ENCODE measurements around the gene PSMD7.

The PSMD7 gene

DNA sequence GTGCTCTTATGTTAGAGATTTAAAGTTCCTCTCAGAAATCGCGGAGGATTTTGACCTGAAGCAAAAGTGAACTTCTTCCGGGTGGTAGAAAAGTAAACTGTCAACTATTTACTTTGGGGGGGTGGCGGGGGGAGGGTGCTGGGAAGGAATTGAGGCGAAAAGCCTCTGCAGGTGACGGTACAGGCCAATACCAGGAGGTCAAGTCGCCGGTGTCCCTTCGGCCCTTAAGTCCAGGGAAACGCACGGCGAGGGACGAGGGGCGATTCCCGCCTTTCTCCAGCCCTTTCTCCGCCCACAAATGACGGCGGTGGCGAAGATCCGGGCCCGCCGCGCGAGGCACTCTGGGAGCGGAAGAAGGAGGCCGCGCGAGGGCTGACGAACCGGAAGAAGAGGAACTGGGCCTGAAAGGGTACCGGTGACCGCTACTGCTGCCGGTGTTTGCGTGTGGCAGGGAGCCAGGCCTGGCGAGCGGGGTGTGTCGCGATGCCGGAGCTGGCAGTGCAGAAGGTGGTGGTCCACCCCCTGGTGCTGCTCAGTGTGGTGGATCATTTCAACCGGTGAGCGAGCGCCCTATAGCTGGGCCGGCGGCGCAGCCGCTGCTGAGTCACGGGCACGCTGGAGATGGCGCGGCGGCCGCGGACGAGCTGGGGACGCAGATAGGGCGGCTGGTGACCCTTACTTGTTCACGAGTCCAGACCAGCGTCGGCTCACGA, at the start of gene PSMD7:
Gene PSMD7, plus strand, starts transcription at position 383 of the 713 bp plus-strand sequence. Its CDS starts 101 bp downstream, at position 484.
- peak; percentile 92 for DNase-seq

DNA sequence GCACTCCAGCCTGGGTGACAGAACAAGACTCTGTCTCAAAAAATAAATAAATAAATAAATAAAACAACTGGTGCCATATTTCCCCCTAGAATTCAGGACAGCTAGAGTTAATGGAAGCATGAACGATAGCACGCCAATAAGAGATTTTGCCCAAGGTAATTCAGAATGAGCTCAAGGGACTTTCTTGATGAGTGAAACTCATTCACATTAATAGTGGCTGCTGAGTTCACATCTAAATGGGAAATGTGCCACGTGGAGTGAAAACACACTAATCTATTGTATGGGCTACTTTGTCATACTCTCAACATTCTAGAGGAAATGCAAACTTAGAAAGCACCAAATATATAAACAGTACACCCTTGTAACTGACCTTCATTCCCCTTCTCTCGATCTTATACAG, 47.4 kb upstream of the PSMD7 start:
- no peak for DNase-seq

DNA sequence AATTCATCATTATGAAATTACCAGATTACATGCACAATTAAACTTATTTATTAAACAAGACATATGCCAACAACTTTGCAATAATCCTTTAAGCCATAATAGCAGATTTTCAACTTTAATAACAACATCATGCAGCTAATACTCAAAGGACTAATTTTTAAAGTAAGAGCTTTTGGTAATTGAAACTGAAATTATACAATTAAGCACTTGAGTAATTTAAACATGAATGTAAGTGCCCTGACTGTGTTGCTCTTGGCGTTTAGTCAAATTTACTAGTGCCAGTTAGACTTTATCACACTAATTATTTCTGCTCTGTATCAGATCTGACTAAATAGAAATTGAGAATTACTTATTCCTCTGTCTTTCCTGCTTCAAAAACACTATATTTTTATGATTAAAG, 46.8 kb upstream of the PSMD7 start:
- DNase-seq, result no peak

DNA sequence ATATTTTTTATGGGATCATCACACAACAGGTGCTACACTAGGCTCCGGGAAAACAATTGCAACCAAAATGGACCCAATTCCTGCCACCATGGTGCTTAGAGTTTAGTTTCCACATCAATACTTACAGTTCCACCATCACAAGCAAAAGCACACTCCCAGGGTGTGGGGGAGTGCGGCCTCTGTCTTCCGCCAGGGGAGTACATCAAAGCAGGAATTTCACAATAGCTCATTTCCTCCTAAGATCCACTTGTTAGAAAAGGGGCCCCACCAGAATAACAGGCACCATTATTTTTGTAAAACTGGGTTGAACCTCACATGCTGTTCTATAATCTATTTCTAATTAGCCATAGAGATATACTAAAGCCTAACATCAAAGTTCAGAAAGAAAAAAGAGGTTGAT, 44.3 kb upstream of the PSMD7 start:
- no peak for DNase-seq

DNA sequence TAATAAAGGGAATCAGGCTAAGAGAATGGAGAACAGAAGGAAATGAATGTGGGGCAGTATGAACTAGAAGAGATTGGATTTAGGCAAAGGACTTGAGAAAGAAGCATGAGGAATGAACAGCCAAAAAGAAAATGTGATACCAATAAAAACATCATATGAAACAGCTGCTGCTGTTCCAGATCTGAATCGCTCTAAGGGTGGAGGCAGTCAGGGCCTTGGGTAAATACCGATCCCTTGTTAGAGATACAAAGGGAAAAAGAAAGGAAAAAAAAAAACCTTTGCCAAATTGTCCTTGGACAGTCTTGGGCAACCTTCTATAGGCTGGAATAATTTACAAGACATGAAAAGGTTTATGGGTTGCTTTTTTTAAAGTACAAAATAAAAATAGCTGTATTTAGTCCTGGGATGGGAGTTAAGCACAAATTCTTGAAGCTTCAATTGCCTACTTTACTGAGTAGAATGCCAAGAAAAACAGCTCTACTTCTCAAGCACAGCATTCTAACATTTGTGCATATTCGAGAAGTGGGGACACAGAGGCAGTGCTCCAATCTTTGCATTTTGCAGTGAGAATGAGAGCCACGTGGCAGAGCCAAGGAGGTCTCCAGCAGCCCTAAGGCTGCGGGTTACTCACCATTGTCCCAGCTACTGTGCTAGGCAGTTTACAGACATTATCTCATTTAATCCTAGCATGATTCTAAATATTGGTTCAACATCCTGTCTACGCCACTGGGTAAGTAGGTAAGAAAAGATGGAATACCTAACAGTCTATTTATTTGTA, 43.3 kb upstream of the PSMD7 start:
- no peak for DNase-seq

DNA sequence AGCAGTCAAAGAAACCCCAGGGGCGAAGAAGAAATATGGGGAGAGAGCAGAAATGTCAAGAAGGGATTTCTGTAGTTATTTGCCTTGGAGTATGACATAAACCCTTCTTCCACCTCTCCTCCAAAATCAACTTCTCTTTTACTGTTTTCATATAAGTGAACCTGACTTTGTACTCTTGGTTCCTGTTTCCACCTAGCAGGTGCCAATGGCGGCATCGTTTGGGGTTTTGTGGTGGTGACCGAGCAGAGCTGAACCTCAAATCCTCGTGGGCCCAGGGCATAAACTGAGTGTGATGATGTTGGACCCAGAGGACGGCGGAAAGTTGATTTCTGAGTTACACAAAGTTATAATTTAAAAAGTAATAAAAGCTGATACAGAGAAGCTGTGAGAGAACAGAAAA, 39.6 kb upstream of the PSMD7 start:
- no peak for DNase-seq

DNA sequence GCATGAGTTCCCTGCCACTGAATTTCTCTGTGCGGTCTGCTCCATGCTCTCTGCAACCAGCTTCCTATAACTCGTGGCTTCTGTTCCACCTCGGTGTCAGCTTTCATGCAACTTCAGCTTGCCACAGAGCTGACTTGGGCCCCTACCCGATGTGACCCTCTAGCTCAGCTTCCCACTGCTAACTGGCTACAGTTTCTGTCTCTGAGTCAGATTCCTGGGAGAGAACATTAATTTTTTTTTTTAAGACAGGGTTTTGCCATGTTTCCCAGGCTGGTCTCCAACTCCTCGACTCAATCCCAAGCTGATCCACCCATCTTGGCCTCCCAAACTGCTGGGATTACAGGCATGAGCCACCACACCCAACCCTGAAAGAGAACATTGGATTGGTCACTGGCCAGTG, 35.5 kb upstream of the PSMD7 start:
- DNase-seq, result no peak

DNA sequence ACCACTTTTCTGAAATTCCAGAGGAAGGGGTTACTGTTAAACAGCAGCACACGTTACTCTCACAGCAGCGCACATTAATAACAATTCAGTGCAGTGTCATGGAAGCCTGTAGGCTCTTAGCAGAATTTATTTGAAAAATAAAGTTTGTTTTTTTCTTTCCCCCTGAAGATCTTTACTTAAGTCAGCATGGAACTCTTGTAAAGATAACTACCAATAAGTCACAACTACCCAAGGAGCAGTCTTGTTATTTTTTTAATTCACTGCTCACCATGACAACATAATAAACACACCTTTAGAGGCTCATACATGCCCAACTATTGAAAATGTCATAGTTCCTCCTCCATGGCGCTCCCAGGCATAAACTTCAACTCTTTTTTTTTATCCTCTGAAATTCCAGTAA, 31.8 kb upstream of the PSMD7 start:
- DNase-seq, result no peak

DNA sequence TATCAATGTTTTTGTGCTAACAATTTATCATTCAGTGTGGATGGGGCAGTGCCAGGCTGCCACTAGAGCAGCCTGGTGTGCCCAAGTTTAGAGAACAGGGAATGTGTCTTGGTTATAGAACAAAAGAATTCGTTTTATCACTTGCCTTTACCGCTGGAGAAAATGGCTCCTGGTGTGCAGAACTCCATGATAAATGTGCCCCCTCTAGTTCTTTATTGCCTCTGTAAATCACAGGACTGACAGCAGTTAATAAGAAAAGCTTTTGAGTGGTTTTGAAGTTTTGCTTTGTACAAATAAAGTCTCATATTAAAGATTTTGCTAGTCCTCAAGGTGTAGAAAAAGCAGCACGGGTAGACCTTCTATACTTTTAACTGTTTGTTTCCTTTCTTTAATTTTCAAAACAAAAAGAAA, 28.2 kb upstream of the PSMD7 start:
- DNase-seq, result no peak

DNA sequence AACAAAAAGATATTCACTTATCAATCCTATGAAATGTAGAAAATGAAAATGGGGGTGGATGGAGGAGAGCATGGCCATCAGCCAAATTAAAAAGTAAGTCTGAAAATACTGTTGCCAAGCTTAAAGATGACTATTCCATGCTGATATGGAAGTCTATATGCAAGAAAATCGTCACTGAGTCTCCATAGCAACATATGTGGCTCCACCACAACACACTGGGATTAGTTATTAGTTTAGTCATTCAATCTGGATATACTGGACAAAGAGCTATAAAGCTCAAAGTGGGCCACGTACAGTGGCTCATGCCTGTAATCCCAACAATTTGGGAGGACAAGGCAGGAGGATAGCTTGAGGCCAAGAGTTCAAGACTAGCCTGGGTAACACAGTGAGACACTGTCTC, 24.7 kb upstream of the PSMD7 start:
- no peak for DNase-seq

DNA sequence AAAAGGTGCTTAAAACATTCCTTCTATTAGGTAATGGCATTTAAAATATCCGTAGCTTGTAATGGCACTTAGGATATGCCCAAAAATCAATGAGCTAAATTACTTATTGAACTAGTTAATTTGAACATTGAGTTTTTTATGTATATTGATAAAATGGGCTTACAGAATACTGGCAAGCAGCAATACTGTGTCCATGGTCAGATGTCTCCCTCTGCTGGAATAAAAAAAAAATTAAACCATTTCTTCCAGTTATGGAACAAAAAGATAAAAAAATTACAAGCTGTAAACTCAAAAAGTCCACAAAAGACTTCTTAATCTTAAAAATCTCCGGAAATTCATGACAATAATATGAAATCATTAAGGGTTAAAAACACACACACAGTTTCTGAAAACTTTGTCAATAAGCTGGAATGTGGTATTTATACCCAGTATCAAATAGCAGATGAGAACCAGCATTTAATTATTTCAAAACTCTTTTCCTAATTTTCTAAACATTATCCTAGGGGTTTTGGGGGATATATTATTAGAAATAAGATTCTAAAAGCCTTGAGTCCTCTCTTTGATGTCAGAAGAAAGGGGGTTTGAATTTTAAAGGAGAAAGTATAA, 21.5 kb upstream of the PSMD7 start:
- DNase-seq, result peak; percentile 15

DNA sequence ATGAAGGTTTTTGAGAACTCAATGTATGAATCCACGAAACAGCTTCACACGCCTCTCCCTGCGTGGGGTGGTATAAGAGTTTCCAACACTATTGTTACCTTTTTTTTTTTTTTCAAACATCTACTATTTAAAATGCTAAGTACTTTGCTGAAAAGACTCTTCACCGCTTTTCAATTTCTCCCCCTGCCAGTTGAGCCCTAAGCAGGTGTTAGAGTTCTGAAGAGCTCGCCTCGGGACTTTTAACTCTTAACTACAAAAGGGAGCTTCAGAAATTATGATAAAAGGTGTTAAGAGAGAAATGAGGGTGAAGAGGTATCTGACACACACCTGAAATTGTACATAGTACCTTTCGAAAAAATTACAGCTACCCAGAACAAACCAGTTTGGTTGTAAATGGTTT, 20.9 kb upstream of the PSMD7 start:
- DNase-seq, result no peak

DNA sequence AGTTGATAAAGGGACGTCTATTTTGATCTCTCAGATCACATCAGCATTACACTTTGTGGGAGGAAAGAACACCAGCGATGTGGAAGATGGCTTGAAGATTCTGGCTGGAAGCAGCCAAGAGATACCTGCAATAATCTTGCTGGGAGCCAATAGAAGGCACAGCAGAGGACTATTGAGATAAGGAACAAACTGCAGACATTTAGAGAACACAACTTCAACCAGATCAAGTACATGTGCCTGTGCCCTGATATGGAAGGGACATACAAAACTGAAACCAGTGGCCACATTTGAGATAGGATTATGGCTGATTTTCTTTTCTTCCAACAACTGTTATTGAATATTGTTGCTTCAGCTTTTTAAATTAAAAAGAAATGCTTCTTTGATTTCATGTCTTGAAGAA, 18.6 kb upstream of the PSMD7 start:
- DNase-seq, result no peak

DNA sequence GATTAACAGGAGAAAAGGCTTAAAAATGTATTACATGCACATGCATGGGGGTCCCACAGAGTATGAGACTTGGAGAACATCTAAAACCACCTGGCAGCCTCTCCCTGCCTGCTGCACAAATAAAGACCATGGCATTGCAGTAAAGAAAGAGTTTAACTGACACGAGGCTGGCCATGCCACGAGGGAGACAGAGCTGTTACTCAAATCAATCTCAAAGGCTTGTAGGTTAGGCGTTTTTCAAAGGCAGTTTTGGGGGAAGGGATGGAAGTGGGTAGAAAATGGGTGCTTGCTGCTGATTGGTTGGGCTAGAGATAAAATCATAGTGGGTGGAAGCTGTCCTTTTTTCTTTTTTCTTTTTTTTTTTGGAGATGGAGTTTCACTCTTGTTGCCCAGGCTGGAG, 17.3 kb upstream of the PSMD7 start:
- DNase-seq, result no peak

DNA sequence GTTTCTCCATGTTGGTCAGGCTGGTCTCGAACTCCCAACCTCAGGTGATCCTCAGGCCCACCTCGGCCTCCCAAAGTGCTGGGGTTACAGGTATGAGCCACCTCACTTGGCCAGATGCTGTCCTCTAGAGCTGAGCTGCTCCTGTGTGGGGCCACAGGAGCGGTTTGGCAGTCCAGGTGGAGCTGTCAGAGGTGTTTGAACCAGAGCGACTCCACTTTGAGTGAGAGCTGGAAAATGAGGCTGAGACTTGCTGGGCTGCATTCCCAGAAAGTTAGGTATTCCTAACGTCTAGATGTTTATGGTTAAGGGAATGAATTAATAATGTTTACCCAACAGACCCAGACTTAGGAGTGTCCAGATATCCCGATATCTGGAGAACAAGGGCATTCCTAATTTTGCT, 16.8 kb upstream of the PSMD7 start:
- DNase-seq, result no peak

DNA sequence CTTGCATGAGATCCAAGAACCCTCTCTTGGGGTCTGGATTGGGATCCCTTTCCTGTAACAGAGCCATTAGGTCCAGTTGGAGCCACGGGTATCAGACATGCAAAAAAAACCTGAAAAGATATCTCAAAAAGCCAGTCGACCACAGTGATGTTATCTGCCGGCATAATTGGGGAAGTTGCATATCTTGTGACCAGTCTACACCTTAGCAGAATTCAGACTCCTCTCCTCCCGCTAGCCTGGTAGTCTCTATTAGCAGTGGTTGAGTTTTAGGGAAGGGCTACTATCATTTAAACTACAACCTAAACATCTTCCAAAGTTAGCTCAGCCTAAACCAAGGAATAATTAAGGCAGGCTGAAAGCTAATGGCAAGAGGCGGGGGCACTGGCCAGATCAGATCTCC, 16.2 kb upstream of the PSMD7 start:
- no peak for DNase-seq

DNA sequence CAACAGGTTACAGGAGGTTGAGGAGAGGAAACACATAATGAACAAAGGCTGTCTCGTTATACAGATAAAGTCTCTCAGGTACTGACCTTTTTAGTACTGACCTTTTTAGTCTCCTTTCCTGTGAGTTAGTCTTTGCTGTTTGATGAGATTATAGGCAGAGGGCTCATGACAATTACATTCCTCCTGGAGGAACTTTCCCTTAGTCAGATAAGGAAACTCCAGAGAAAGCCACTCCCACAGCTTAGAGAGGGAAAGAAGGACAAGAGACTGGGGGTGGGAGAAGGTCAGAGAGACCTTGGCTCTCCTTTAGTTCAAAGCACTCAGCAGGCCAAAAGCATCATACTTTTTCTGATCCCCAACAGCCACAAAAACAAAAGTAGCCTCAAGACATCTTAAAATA, 15.3 kb upstream of the PSMD7 start:
- DNase-seq, result no peak

DNA sequence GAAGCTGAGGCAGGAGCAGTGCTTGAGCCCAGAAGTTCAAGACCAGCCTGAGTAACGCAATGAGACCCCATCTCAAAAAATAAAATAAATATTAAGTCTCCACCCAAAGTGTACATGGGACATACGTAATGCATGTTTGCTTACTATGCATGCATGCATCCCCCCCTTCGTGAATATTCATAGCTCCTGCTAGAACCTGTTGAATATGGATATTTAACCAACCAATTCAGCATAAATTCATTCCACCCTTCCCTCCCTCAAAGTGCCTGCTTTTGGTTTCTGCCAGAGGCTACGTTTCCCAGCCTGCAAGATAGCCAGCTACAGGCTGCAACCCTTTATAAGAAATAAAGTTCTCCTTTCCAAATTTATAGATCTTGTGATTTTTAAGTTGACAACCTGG, 12.9 kb upstream of the PSMD7 start:
- DNase-seq, result no peak

DNA sequence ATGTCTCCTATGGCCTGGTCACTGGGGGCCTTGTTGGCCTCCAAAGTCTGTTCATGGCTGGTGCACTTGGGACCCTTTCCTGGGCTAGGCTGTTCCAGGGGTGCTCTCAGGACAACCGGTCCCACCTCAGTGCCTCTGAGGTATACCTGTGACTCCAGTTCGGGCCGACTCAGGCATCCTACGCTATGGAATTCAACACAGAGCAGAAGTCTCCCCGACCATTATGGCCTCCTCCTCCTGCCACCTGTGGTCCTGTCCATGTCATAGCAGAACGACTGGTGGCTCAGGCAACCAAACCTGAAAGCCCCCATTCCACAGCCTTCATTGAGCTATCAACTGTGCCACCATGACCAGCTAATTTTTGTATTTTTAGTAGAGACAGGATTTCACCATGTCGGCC, 8.5 kb upstream of the PSMD7 start:
- DNase-seq, result no peak

DNA sequence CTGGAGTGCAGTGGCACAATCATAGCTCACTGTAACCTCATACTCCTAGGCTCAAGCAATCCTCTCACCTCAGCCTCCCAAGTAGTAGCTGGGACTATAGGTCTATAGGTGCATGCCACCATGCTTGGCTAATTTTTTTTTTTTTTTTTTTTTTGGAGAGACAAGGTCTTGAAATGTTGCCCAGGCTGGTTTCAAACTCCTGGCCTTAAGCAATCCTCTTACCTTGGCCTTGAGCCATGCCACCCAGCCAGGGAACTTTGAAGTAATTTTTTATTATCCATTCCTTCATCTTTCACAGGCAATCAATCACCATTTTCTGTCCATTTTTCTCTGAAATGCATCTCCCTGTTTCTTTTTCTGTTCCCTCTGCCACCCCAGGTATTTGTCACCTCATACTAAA, 6.3 kb upstream of the PSMD7 start:
- no peak for DNase-seq

DNA sequence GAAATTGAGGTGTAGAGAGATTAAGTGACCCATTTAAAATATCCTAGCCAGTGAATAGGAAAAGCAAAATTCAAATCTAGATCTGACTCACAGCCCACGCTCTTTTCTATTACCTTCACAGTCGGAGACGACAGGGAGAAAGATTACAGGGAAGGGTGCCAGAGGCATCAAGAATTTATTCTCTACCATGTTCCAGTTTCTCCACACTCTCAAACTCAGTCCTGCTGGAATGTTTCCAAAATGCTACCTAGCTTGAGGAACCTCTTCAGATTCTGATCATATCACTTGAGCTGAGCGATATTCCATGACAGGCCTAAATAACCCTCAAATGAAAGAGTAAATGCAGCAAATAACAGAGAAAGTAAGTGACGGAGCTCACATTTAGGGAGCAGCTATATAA, 5.4 kb upstream of the PSMD7 start:
- DNase-seq, result no peak

DNA sequence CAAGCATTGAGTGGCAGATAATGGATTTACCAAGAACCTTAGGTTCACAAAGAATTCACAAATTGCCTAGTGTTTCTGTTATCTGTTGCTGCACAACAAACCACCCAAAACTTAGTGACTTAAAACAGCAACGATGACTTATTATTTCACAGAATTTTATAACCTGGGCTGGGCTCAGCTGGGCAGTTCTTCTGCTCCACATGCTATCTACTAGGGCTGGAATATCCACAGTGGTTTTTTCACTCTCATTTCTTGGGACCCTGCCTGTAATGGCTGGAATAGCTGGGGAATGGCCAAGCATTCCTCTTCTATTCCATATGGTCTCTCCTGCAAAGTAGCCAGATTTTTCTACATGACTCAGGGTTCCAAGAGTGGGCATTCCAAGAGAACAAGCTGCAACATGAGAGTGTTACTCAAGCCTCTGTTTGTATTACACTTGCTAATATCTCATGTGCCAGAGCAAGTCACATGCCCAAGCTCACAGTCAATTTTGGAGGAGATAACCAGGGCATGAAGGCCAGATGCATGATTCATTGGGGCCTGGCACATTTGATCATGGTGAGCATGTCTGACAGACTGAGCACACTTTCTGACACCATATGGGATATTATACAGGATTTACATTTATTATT, 4.9 kb upstream of the PSMD7 start:
- peak; percentile 70 for DNase-seq

DNA sequence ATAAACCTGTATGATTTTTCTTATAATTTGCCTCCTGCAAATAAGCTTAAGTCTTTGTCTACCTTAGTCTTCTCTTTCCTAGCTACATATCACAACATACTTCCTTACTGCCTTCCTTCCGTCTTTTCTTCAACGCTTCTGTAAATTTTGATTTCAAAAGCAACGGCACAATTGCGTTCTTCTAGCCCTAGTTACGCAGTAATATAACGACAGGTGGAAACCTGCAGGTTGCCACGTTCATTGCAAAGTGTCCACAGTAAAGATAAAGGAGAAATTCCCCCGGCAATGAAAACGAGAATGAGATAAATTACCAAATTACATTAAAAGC, 546 bp upstream of the PSMD7 start:
- DNase-seq, result no peak

DNA sequence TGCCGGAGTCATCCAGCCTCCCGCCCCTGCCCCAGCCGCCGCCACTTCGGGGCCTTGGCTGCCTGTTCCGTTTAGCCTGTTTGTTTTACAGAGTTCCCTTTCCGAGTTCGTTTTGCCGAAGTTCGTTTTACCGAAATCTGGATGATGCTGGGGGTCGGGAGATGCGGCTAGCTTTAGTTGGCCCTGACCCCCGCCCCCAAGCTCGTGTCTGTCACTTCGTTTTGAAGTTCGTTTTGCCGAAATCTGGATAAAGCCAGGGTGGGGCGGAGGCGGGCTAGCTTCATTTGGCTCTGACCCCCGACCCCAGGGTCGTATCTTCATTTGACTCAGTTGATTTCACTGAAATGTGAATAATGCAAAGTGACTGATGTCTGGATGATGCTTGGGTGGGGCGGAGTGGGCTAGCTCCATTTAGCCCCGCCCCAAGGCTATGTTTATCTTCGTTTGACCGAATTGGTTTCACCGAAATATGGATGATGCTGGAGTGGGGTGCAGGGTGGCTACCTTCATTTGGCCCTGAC, 591 bp downstream of the PSMD7 start:
- peak; percentile 44 for DNase-seq

All from EL (cell line).